Measurements from ENCODE around the gene RPA1. TPM values are rescaled to one million over a fixed set of nuclear protein-coding genes. Genes with fewer than 3 reads are reported as not detected.

Gene RPA1
- total RNA-seq, 2 experiments from 2014 or later = 189 to 197 TPM

DNA sequence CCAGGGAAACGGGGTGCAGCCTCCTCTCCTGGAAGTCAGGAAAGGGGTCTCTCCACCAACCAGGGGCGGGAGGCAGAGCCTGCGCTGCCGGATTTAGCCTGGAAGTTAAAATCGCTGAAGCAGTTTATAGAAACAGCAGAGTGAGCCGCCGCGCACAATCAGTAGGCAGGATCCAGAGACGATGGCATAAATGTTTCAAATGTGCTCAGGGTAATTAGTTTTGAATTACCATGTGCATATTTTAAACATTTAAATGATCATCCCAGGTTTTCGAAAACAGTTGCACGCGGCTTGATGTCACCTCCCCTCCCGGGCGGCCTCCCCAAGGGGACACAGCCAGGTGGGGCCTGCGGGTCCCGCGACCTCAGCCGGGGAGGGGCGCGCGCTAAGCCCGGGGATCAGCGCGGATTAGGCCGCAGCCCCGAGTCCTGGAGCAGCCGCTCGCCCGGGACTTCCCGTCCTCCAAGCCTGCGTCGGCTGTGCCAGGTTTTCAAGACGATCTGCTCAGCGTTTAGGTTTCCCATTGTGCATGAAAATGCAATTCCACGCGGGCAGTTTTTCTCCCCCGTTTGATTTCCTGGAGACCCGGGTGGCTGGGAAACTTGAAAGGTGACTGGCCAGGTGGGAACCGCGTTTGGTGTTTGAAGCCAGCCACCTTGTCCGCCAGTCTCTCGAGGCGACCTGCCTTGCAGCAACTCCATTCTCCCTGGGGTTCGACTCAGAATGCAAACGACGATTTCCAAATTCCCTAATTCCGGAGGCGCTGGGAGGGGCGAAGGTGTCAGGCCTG lies 78.3 kb downstream of the RPA1 start:
- DNase-seq = peak; percentile 17
- ChIA-PET CTCF (interaction anchor here (0.6 to 2.3 kb wide), 13 partner anchors 11 to 350 kb away, joined by 3 to 9 read pairs (median 4); partner anchors contain the start of gene RTN4RL1), POLR2A (no interaction called here)
- Mint-ChIP-seq H3K4me3 (no peak overlapping the region), H3K9me3 (no peaks in the 10 kb centered on the region), H3K27me3 (peaks cover 48% of the 10 kb centered on the region), H3K4me1 (ENCODE audit: low read depth) (peaks cover 7% of the 10 kb centered on the region), H3K36me3 (ENCODE audit: low read depth) (no peaks in the 10 kb centered on the region), H3K27ac (no peak overlapping the region)
- no peak for ATAC-seq
- intact Hi-C loops (cut with micrococcal nuclease) = loop anchor here (5.0 kb wide), 1 partner anchor 119 kb away; the partner anchor contains the start of gene RTN4RL1
- TF ChIP-seq, protein P1, sequence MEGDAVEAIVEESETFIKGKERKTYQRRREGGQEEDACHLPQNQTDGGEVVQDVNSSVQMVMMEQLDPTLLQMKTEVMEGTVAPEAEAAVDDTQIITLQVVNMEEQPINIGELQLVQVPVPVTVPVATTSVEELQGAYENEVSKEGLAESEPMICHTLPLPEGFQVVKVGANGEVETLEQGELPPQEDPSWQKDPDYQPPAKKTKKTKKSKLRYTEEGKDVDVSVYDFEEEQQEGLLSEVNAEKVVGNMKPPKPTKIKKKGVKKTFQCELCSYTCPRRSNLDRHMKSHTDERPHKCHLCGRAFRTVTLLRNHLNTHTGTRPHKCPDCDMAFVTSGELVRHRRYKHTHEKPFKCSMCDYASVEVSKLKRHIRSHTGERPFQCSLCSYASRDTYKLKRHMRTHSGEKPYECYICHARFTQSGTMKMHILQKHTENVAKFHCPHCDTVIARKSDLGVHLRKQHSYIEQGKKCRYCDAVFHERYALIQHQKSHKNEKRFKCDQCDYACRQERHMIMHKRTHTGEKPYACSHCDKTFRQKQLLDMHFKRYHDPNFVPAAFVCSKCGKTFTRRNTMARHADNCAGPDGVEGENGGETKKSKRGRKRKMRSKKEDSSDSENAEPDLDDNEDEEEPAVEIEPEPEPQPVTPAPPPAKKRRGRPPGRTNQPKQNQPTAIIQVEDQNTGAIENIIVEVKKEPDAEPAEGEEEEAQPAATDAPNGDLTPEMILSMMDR (IDR thresholded peaks at IDR 0.05) = no peak

DNA sequence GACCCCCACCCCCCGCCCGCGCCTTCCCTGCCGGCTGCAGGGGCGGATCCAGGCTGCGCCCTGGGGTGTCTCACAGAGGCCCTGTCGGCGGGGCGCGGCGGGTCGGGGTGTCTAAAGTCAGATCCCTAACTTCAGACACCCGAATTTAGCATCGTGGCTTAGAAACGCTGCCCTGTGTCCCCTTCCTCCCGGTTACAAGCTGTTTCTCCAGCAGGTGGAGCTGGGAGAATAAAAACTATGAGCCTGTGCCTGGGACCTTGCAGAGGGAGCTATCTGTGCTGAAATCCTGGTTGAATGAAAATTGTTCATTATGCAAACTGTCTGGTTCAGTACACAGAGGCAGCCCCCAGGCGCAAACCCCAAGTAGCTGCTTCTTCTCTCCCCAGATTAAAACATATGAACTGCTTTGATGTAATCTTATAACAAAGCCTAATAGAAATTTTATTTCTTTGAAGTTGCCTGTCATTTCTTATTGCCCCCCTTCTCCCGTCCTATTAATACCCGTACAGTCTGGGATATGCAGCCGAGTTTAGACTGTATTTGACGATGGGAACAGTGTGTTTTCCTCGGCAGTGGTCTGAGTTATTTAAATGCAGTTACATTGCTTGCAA lies 79.0 kb downstream of the RPA1 start:
- no peak overlapping the region for H3K4me3 Mint-ChIP-seq
- H3K27me3 Mint-ChIP-seq = peaks cover 51% of the 10 kb centered on the region
- CTCF ChIA-PET = interaction anchor here (0.6 to 2.3 kb wide), 17 partner anchors 10 to 349 kb away, joined by 3 to 9 read pairs (median 4); partner anchors contain the start of gene RTN4RL1

DNA sequence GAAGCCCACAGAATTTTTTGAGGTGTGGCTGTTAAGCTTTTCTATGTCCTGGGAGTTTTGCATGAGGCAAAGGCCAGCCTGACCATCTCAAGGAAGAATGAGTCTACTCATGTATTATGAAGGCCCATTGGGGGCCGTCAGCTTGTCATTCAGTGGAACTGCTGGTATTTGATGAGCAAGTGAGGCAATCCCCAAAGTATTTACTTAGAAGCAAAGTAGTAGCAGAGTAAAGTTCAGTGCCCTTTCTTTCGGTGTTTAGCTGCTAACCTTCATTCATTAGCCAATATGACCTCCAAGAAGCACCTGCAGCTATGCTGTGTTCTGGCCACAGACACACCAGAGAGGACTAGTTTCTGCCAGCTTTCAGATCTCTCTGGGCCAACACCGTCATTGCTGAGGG lies 80.2 kb downstream of the RPA1 start:
- no peaks in the 10 kb centered on the region for H3K36me3 Mint-ChIP-seq (ENCODE audit: low read depth)
- no peak for DNase-seq
- peaks cover 47% of the 10 kb centered on the region for H3K27me3 Mint-ChIP-seq
- POLR2A ChIA-PET = interaction anchor here (0.7 kb wide), 1 partner anchor 116 kb away, joined by 3 read pairs; no protein-coding TSS in a partner anchor
- intact Hi-C loops (cut with micrococcal nuclease) = loop anchor here (5.0 kb wide), 1 partner anchor 117 kb away; the partner anchor contains the start of gene RTN4RL1
- ATAC-seq = no peak
- CTCF ChIA-PET = interaction anchor here (0.8 to 2.3 kb wide), 7 partner anchors 17 to 188 kb away, joined by 3 to 9 read pairs (median 5); partner anchors contain the start of gene RTN4RL1
- no peak overlapping the region for H3K4me3 Mint-ChIP-seq
- peaks cover 7% of the 10 kb centered on the region for H3K4me1 Mint-ChIP-seq (ENCODE audit: low read depth)
- TF ChIP-seq, protein P1 (IDR thresholded peaks at IDR 0.05) = no peak
- H3K9me3 Mint-ChIP-seq = no peaks in the 10 kb centered on the region
- H3K27ac Mint-ChIP-seq = no peak overlapping the region

More for the DNA sequence above, 79.0 kb downstream of the RPA1 start:
- TF ChIP-seq, protein P1 (IDR thresholded peaks at IDR 0.05) = peak; percentile 65
- DNase-seq (peak; percentile 62), ATAC-seq (peak; percentile 74)
- Mint-ChIP-seq H3K4me1 (ENCODE audit: low read depth) (peaks cover 7% of the 10 kb centered on the region), H3K9me3 (no peaks in the 10 kb centered on the region), H3K36me3 (ENCODE audit: low read depth) (no peaks in the 10 kb centered on the region), H3K27ac (no peak overlapping the region)
- POLR2A ChIA-PET = interaction anchor here (0.6 kb wide), 1 partner anchor 105 kb away, joined by 3 read pairs; no protein-coding TSS in a partner anchor
- intact Hi-C loops (cut with micrococcal nuclease) = loop anchor here (5.0 kb wide), 1 partner anchor 118 kb away; the partner anchor contains the start of gene RTN4RL1

DNA sequence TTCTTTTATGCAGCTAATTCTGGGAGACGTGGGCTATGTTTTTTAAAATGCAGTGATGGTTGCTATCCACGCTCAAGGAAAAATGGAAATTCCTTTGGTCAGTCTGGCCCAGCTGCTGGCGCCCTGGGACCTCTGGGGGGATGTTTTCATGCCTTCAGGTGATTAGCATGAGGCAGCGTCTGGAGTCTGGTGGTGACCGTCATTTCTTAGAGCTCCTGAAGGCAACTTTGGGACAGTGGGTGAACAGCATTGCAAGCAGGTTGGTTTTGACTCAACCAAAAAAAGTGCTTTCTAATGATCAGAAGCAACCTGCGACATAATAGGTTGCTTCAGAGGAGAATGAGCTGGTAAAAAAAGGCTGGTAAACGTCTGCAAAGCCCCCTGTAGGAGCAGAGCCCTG lies 82.3 kb downstream of the RPA1 start:
- CTCF ChIA-PET = interaction anchor here (1.2 kb wide), 1 partner anchor 101 kb away, joined by 3 read pairs; no protein-coding TSS in a partner anchor
- peaks cover 7% of the 10 kb centered on the region for H3K4me1 Mint-ChIP-seq (ENCODE audit: low read depth)

More for the DNA sequence above, 82.3 kb downstream of the RPA1 start:
- H3K27ac Mint-ChIP-seq = no peak overlapping the region
- H3K36me3 Mint-ChIP-seq (ENCODE audit: low read depth) = no peaks in the 10 kb centered on the region
- POLR2A ChIA-PET = no interaction called here
- H3K4me3 Mint-ChIP-seq = no peak overlapping the region
- intact Hi-C loops (cut with micrococcal nuclease) = no loop called here
- ATAC-seq (no peak), DNase-seq (no peak)
- TF ChIP-seq, protein P1 (IDR thresholded peaks at IDR 0.05) = no peak
- no peaks in the 10 kb centered on the region for H3K9me3 Mint-ChIP-seq
- H3K27me3 Mint-ChIP-seq = peaks cover 33% of the 10 kb centered on the region

Measured in activated CD8-positive, alpha-beta T cell treated with anti-CD3 and anti-CD28 coated beads for 36 hours (primary cell).